ENCODE results near the gene EFNA5. TPM values are rescaled to one million over a fixed set of nuclear protein-coding genes. Genes with fewer than 3 reads are reported as not detected.
A peak's percentile ranks its signal among the peaks of the same experiment; 100 is the strongest.

The EFNA5 gene
- total and polyA plus RNA-seq, 10 of the 15 experiments (the other 5 are each of a cell fraction or from before 2014, with no cell fraction given), result 0.19 to 12.6 (median 3.9) TPM

- TF ChIP-seq FOXM1 (IDR thresholded peaks at IDR 0.05; ENCODE audit: low read depth, low read length), result peak; percentile 30; the same call in 1 of the 2 replicates
- TF ChIP-seq BMI1 (IDR thresholded peaks at IDR 0.05; ENCODE audit: borderline replicate concordance), result no peak
- TF ChIP-seq DPF2 (IDR thresholded peaks at IDR 0.05), result no peak
- TF ChIP-seq RB1 (IDR thresholded peaks at IDR 0.05; ENCODE audit: borderline replicate concordance), result 0 out of 2 replicates have a peak, but pooled peaks have one; percentile 16
- TF ChIP-seq CBX3 (IDR thresholded peaks at IDR 0.05; ENCODE audit: borderline replicate concordance, low read depth), result no peak
- TF ChIP-seq JUNB (IDR thresholded peaks at IDR 0.05), result no peak
- no peak for TF ChIP-seq KAT2A (conservative IDR thresholded peaks at IDR 0.05; ENCODE audit: control insufficient read depth, low read depth, low read length)
- TF ChIP-seq HDGF (IDR thresholded peaks at IDR 0.05), result no peak
- no peak for TF ChIP-seq SUPT20H (IDR thresholded peaks at IDR 0.05; ENCODE audit: borderline replicate concordance, control insufficient read depth, low read depth, low read length)
- TF ChIP-seq SREBF2 (IDR thresholded peaks at IDR 0.05; ENCODE audit: low read length), result no peak
- no peak for TF ChIP-seq SUZ12 (IDR thresholded peaks at IDR 0.05; ENCODE audit: unreplicated experiment)
- no peak for TF ChIP-seq ZZZ3 (IDR thresholded peaks at IDR 0.05; ENCODE audit: control insufficient read depth, insufficient read length, low read depth)
- no peak for TF ChIP-seq CHD2 (IDR thresholded peaks at IDR 0.05; ENCODE audit: borderline replicate concordance, low read depth, low read length)
- no peak for TF ChIP-seq PAX8 (IDR thresholded peaks at IDR 0.05)
- TF ChIP-seq RELB (IDR thresholded peaks at IDR 0.05; ENCODE audit: low read depth), result no peak
- peak; percentile 86 for TF ChIP-seq SMARCA5 (IDR thresholded peaks at IDR 0.05)
- no peak for TF ChIP-seq SMAD5 (IDR thresholded peaks at IDR 0.05; ENCODE audit: low read depth)
- TF ChIP-seq HDAC6 (IDR thresholded peaks at IDR 0.05; ENCODE audit: unreplicated experiment), result no peak
- TF ChIP-seq CBFB (IDR thresholded peaks at IDR 0.05; ENCODE audit: low read depth), result no peak
- no peak for TF ChIP-seq NRF1 (conservative IDR thresholded peaks at IDR 0.05; ENCODE audit: low read depth, low read length)
- TF ChIP-seq IRF3 (IDR thresholded peaks at IDR 0.05), result no peak
- no peak for TF ChIP-seq TAF1 (IDR thresholded peaks at IDR 0.05; ENCODE audit: borderline replicate concordance, low read depth, low read length)
- peak; percentile 89 for TF ChIP-seq RAD21 (IDR thresholded peaks at IDR 0.05; ENCODE audit: insufficient read depth, low read depth, low read length)
- TF ChIP-seq ASH2L (IDR thresholded peaks at IDR 0.05; ENCODE audit: borderline replicate concordance, low read depth), result no peak
- no peak for TF ChIP-seq MYC (IDR thresholded peaks at IDR 0.05; ENCODE audit: insufficient read depth, insufficient read length, insufficient replicate concordance, low read length, severe bottlenecking)
- no peak for TF ChIP-seq PRDM15 (CRISPR knock-in tag; IDR thresholded peaks at IDR 0.05)
These were observed 98.9 kb downstream of the EFNA5 start (continued) for GRCh38 chr5:107571621-107572536.
